Spinal cord (tissue), 10 donors: Measurements from ENCODE around the gene SEPTIN6. TPM values are rescaled to one million over a fixed set of nuclear protein-coding genes. Genes with fewer than 3 reads are reported as not detected.

Experiments
- DNase-seq, 6 donors: peaks; one replicate each; pipeline versions ENCODE4 v3.0.0 to v3.0.0-alpha.2; 2013 to 2015; ENCODE audit warnings: low spot score in 6 of 6, low read depth in 4 of 6
- H3K27ac ChIP-seq: one replicate; pipeline ENCODE4 v1.5.1; 2013; ENCODE audit warnings: low read depth, low read length, control low read depth
- H3K27me3 ChIP-seq: one replicate; pipeline ENCODE4 v1.6.1; 2013; ENCODE audit warnings: low read length; ENCODE audit not compliant: control insufficient read depth, insufficient read depth
- H3K36me3 ChIP-seq: one replicate; pipeline ENCODE4 v1.6.1; 2013; ENCODE audit warnings: low read length; ENCODE audit not compliant: control insufficient read depth, insufficient read depth
- H3K4me1 ChIP-seq: one replicate; pipeline ENCODE4 v1.6.1; 2013; ENCODE audit warnings: low read length; ENCODE audit not compliant: control insufficient read depth, insufficient read depth
- H3K4me3 ChIP-seq: one replicate; pipeline ENCODE4 v1.5.1; 2013; ENCODE audit warnings: low read depth, low read length, control low read depth
- H3K9me3 ChIP-seq: one replicate; pipeline ENCODE4 v1.6.1; 2013; ENCODE audit warnings: low read length; ENCODE audit not compliant: control insufficient read depth, insufficient read depth
- WGBS: methylation state at CpG from one replicate; pipeline ENCODE4 v1.1.5; 2013; ENCODE audit warnings: missing lambda C conversion rate; ENCODE audit not compliant: insufficient coverage; 5-methylcytosine and 5-hydroxymethylcytosine counted together
- polyA plus RNA-seq, 2 donors: library from polyadenylated mRNA; unstranded; fragments of 120-200 nt; gene quantifications; one replicate each; pipeline ENCODE4 v1.2.1, GENCODE V29; 2013; ENCODE audit not compliant: insufficient read length in 2 of 2
- total RNA-seq, 2 donors: library from RNA; depleted of rRNA in 1 of 2; stranded (reverse); fragments of 120-200 nt in 1 of 2; fragments of >200 nt in 1 of 2; gene quantifications; one replicate each; pipeline versions ENCODE4 v1.2.3 to v1.2.4, GENCODE V29; 2013 to 2014
- donor health status: healthy.

SEPTIN6 gene
- total and polyA plus RNA-seq, 4 donors, result 40.0 to 73.7 (median 61.0) TPM

- Histone ChIP-seq H3K36me3 (no peaks in the 10 kb centered on the region), H3K4me3 (no peak overlapping the region), H3K4me1 (peaks cover 15% of the 10 kb centered on the region), H3K27me3 (no peaks in the 10 kb centered on the region), H3K27ac (no peak overlapping the region), H3K9me3 (no peaks in the 10 kb centered on the region)
- DNase-seq, result no peak
- 36% methylated on average over 20 of the region's 23 CpGs for WGBS
These were observed 1.1 kb upstream of the SEPTIN6 start for GRCh38 chrX:119693996-119694451.

GRCh38 chrX:119692191-119693039, 553 bp downstream of the SEPTIN6 start:
- 24% methylated on average over 64 of the region's 66 CpGs for whole genome bisulfite sequencing
- peak overlapping the region; percentile 70 for H3K4me3 ChIP-seq
- H3K36me3 ChIP-seq, result no peaks in the 10 kb centered on the region
- peak in 2 of 6 donors; percentile 66 for DNase-seq
- peaks cover 15% of the 10 kb centered on the region for H3K4me1 ChIP-seq
- peak overlapping the region; percentile 67 for H3K27ac ChIP-seq
- no peaks in the 10 kb centered on the region for H3K9me3 ChIP-seq
- no peaks in the 10 kb centered on the region for H3K27me3 ChIP-seq

- Histone ChIP-seq H3K36me3 (no peaks in the 10 kb centered on the region), H3K4me1 (peaks cover 19% of the 10 kb centered on the region), H3K27me3 (no peaks in the 10 kb centered on the region), H3K27ac (no peak overlapping the region), H3K4me3 (peak overlapping the region; percentile 16), H3K9me3 (no peaks in the 10 kb centered on the region)
- DNase-seq, result peak in 1 of 6 donors; percentile 78
- 71% methylated on average over 4 of the region's 8 CpGs for WGBS
These were observed 1.8 kb downstream of the SEPTIN6 start for GRCh38 chrX:119690921-119691716.

DNA sequence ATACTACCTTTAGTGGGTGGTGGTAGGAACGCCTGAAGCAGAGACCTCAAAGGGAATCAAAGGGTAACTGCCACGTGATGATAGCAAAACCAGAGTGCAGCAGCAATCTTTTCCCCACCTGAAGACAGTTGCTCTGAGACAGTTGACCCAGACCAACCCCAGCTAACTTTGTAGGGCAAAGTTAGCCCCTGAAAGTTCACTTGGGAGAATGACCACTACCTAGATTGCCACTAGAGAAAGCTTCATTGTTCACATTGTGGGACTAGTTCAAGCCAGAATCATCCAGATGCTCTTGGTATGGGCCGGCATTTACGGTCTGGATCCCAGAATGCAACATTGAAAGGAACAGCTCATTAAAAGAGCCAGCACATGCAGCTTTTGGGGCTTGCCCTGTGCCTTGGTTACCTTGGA, 4.1 kb downstream of the SEPTIN6 start:
- no peak overlapping the region for H3K27ac ChIP-seq
- no peak overlapping the region for H3K4me3 ChIP-seq
- 74% methylated on average over 3 of the region's 4 CpGs for WGBS
- H3K36me3 ChIP-seq, result no peaks in the 10 kb centered on the region
- H3K4me1 ChIP-seq, result peaks cover 18% of the 10 kb centered on the region
- no peak for DNase-seq
- H3K9me3 ChIP-seq, result no peaks in the 10 kb centered on the region
- no peaks in the 10 kb centered on the region for H3K27me3 ChIP-seq

DNA sequence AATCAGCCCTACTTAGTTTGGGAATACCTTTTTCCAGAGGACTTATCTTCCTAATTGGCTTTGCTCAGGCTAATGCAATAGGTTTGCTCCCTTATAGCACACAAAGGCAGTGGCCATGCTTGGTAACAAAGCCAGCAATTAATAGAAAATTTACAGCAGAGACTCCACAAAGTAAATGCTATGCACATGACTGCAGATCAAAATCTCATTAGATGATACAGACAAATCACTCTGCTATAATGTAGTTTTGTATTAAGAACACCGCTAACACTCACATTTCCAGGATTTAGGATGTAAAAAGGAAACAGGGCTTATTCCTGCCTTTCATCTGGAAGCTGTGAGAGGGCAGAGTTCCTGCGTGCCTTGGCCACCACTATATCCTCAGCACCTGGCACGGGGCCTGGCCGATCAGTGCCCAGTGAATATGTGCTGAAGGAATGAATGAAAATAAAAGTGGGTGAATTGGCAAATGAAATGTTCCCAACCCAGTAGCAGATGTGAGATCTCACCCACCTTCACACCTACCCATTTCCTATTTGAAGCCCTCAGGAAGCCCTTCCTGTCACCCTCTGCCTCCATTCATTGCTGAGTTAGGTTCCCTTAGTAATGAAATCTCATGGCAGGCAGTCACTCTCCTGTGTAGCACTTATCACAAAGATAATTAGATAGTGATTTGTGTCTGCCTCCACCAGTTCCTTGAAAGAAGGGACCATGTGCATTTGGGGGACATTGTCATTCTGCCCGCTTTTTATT, 5.1 kb downstream of the SEPTIN6 start:
- H3K27ac ChIP-seq, result no peak overlapping the region
- no peaks in the 10 kb centered on the region for H3K27me3 ChIP-seq
- H3K36me3 ChIP-seq, result no peaks in the 10 kb centered on the region
- DNase-seq, result no peak
- H3K4me3 ChIP-seq, result no peak overlapping the region
- H3K9me3 ChIP-seq, result no peaks in the 10 kb centered on the region
- H3K4me1 ChIP-seq, result peaks cover 14% of the 10 kb centered on the region
- 67% methylated on average over 1 of the region's 5 CpGs for WGBS

- Histone ChIP-seq H3K4me1 (peaks cover 14% of the 10 kb centered on the region), H3K27me3 (no peaks in the 10 kb centered on the region), H3K27ac (peak overlapping the region; percentile 77), H3K9me3 (peaks cover 1% of the 10 kb centered on the region), H3K36me3 (no peaks in the 10 kb centered on the region), H3K4me3 (no peak overlapping the region)
- WGBS, result 56% methylated on average over 6 of the region's 12 CpGs
- peak in 2 of 6 donors; percentile 50 to 55 for DNase-seq
These were observed 6.8 kb downstream of the SEPTIN6 start for GRCh38 chrX:119686087-119686691.

DNA sequence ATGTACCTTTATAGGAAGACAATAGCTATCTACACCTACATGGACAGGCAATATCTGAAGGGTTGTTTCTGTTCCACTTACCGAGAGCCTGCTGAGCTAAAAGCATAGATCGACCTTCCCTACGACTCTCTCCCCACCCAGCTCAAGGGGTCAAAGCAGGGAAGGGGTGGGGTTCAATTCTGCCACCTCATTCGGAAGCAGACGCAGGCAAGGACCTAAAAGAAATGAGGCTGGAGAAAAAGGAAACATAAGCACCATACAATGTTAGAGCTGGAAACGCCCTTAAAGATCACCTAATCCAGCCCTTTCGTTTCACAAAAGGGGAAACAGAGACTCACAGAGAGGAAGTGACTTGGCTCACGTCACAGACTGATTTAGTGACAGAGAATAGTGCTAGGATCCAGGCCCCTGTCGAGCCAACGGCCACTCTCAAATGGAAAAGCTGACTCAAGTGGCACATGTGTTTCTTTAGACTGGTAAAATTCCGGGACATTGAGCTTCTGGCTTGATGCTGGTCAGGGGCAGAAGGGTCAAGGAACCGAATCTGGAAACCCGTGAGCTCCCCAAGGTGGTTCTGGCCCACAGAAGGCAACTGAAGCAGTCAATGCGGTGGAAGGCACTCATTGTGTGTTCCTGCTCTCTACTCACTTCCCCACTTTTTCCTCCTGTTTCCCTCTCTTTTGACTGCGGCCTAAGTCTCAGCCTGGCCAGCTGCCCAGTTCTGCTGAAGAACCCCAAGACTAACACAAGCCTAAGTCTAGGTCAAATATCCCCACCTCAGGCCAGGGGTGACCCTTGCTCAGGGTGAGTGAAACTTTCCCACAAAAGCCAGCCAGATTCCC, 7.5 kb downstream of the SEPTIN6 start:
- H3K4me3 ChIP-seq, result no peak overlapping the region
- H3K27ac ChIP-seq, result peak overlapping the region; percentile 77
- no peak for DNase-seq
- peaks cover 1% of the 10 kb centered on the region for H3K9me3 ChIP-seq
- no peaks in the 10 kb centered on the region for H3K27me3 ChIP-seq
- H3K4me1 ChIP-seq, result peaks cover 14% of the 10 kb centered on the region
- H3K36me3 ChIP-seq, result no peaks in the 10 kb centered on the region
- 55% methylated on average over 7 of the region's 15 CpGs for WGBS

- Histone ChIP-seq H3K36me3 (no peaks in the 10 kb centered on the region), H3K4me1 (peaks cover 14% of the 10 kb centered on the region), H3K9me3 (peaks cover 1% of the 10 kb centered on the region), H3K4me3 (no peak overlapping the region), H3K27me3 (no peaks in the 10 kb centered on the region), H3K27ac (peak overlapping the region; percentile 77)
- no CpG with 5 or more reads among the region's 1 CpG for WGBS
- no peak for DNase-seq
These were observed 8.1 kb downstream of the SEPTIN6 start for GRCh38 chrX:119684916-119685224.
